Loucy (cell line): ENCODE data around the gene URI1.

Experiments used
- CTCF ChIP-seq: fragments of 200-600 bp; sonication (generic); conservative IDR thresholded peaks from 2 replicates; pipeline ENCODE4 v1.5.1; 2014; ENCODE audit warnings: mild to moderate bottlenecking, antibody characterized with exemption, low read length
- EZH2phosphoT487 ChIP-seq: fragments of 200-600 bp; IDR thresholded peaks from 2 replicates; pipeline ENCODE4 v1.6.1; 2018; ENCODE audit warnings: antibody characterized with exemption, mild to moderate bottlenecking, moderate library complexity, borderline replicate concordance

- TF ChIP-seq CTCF: no peak
- TF ChIP-seq EZH2phosphoT487: no peak
Observed at GRCh38 chr19:30017172-30017571, 75.1 kb downstream of the URI1 start.
